GM19468 (cell line): ENCODE results near the gene KXD1.
"Not testable (repeated sequence)": the region's sequence is repeated elsewhere in the genome, so short reads cannot be mapped to it uniquely, and the experiment has no call there.

Experiments
- ATAC-seq: cut with Tn5 transposase; IDR thresholded peaks from one replicate; pipeline ENCODE4 v1.9.1; 2021; ENCODE audit warnings: mild to moderate bottlenecking, moderate library complexity, moderate number of reproducible peaks; ENCODE audit not compliant: unreplicated experiment; ENCODE audit errors: extremely low read depth

Gene KXD1

GRCh38 chr19:18532168-18532890 lies 25.3 kb upstream of the KXD1 start:
- ATAC-seq = no peak

- no peak for ATAC-seq
Measured at GRCh38 chr19:18533058-18533457, 24.6 kb upstream of the KXD1 start.

DNA sequence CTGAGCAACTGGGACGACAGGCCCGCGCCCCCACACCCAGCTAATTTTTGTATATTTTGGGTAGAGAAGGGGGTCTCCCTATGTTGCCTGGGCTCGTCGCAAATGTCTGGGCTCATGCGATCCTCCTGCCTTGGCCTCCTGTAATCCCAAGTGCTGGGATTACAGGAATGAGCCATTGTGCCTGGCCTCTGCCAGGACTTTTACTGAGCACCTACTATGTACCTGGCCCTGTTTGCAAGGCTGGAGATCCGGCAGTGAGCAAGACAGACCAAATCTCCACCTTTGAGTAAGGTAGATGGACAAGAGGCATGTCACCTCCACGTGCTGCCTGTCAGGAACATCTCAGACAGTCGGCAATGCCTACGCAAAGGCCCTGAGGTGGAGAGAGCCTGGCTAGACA lies 21.2 kb upstream of the KXD1 start:
- no peak for ATAC-seq

DNA sequence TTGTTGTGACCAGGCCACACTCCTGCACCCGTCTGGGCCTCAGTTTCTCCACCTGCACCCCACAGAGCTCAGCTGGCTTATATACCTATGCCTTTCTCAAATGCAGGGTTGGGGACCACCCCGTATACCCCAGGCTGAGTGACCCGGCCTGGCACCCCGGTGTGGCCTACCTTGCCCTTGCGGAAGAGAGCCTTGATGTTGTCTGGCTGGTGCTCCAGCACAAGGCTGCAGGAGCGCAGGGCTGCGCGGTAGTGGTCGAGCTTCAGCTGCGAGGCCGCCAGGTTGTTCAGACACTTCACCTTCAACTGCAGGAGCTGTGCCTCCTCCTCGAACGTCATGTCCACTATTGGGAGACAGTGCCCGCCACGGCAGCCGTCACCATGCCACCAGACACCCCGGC lies 20.2 kb upstream of the KXD1 start:
- no peak for ATAC-seq

DNA sequence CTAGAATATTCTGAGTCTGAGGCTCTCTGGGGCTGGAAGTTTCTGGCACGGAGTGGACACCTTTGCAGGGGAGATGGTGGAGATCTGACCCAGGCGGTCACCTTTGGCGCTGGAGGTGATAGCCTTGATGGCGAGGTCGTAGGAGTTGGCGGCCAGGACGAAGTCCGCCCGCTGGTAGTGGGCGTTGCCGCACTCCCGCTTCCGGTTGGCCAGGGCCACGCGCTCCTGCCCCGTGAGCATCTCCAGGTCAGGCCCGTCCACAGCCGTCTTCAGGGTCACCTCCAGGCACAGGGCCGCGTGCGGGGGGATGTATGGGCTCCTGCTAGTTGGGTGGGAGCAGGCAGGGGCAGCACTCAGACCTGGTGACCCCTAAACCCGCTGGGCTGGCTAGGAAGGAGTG lies 19.6 kb upstream of the KXD1 start:
- no peak for ATAC-seq

GRCh38 chr19:18539372-18539771 lies 18.3 kb upstream of the KXD1 start:
- no peak for ATAC-seq

DNA sequence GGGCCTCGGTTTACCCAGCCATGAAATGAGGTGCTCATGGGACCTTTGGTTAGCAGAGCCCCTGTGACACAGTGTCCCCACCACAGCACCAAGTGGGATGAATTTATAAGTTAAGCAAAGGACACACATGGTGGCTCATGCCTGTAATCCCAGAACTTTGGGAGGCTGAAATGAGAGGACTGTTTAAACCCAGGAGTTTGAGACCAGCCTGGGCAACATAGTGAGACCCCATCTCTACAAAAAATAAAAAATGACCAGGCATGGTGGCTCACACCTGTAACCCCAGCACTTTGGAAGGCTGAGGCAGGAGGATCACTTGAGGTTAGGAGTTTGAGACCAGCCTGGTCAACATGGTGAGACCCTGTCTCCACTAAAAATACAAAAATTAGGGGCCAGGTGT lies 17.5 kb upstream of the KXD1 start:
- ATAC-seq = not testable (repeated sequence)

DNA sequence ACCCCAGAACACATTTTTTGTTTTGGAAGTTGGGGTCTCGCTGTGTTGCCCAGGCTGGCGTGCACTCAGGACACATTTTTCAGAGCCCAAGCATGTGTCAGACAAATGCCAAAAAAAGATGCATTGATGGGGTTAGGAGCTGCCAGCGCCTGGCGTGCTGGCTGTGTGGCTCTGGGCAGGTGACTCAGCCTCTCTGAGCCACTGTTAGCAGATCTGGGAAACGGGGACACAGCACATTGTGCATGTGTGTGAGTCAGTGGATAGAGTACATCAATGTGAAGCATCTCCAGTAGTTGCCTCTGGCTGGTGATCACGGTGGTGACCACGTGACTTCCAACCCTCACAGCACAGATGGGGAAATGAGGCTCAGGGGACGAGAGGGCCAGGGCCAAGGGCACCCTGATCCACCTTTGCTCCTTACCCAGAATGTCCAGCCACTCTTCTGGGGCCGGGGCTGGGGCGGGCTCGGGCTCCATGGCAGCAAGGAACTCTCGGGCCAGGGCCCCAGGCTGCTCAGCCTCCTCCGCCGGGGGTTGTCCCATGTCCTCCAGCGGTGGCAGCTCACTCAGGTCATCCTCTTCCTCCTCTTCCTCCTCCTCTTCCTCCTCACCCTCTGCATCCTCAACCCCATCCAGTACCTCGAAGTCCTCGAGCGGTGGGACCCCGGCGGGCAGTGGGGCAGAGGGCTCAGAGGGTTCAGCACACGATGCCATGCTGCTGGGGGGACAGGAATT lies 16.2 kb upstream of the KXD1 start:
- ATAC-seq = no peak

GRCh38 chr19:18541992-18542940 lies 15.4 kb upstream of the KXD1 start:
- ATAC-seq = no peak

DNA sequence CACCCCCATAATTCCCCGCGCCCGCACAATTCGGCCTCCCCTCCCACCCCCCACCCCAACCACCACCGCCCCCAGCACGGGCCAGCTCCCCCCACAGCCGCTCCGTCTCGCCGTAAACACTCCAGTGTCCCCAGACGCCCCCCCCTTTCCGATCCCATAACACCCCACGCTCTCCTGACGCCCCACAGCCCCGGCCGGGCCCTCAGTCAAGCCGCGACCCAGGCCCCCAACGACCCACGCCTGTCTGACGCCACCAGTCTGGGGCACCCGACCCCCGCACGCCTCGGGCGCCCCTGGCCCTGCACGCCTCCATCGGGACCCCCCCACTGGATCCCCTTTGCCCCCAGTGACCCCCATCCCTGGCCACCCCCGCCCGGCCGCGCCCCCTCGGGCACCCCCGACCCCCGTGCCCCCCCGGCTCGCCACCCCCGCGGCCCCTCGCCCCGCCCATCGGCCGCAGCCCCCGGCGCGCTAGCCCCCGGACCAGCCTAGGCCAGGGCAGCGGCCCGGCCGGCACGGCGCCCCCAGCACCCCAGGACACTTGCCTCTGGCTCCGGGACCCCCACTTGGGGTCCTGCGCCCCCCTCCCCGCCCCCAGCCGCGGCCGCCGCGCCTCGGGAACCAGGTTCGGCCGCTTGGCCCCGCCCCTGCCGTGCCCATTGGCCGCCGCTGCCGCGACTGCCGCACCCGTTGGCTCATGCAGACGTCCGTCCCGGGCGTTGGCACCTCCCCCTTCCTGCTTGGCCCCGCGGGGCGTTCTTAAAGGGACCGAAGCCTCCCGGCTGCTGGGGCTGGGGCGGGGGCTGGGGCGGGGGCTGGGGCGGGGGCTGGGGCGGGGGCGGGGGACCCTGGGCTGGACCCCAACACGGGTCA lies 14.5 kb upstream of the KXD1 start, which contains the start of gene FKBP8:
TSS of gene FKBP8 (minus strand) at position 633 of the 873 bp plus-strand sequence. CDS start 1,603 bp downstream, outside the sequence.
- ATAC-seq = peak; percentile 57

- peak; percentile 17 for ATAC-seq
Measured at GRCh38 chr19:18543814-18544475, 13.7 kb upstream of the KXD1 start.

- ATAC-seq = no peak
Measured at GRCh38 chr19:18551631-18552030, 6.0 kb upstream of the KXD1 start.

- ATAC-seq = no peak
Measured at GRCh38 chr19:18558202-18558555, 509 bp downstream of the KXD1 start.

GRCh38 chr19:18558604-18559003 lies 934 bp downstream of the KXD1 start:
- no peak for ATAC-seq

DNA sequence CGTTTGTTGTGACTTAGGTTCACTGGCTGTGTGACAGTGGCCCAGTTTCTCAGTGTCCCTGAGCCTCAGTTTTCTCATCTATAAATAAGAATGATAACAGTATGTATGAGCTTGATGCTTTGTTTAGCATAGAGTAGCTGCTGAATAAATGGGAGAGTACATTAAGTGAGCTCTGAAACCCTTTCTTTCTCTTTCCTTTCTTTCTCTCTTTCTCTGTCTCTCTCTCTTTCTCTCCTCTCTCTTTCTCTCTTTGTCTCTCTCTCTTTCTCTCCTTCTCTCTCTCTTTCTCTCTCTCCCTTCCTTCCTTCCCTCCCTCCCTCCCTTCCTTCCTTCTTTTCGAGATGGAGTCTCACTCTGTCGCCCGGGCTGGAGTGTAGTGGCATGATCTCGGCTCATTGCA lies 2.0 kb downstream of the KXD1 start:
- no peak for ATAC-seq

- ATAC-seq = no peak
Measured at GRCh38 chr19:18562086-18562485, 4.4 kb downstream of the KXD1 start.

DNA sequence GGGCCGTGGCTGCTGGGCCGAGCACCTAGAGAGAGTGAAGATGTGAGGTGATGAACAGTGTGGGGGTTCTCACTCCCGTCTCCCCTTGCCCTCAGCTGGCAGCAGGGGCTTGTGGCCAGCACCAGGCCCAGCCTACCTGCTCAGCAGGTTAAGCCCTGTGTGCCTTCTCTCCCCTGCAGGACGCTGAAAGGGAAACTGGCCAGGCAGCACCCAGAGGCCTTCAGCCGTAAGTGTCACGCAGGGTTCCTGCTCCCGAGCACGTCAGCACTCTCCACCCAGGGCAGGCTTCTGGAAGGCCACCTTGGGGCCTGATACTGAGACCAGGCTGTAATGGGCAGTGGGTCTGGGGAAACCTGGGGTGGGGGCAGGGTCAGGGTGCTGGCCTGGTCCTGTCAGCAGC lies 9.3 kb downstream of the KXD1 start:
- no peak for ATAC-seq

DNA sequence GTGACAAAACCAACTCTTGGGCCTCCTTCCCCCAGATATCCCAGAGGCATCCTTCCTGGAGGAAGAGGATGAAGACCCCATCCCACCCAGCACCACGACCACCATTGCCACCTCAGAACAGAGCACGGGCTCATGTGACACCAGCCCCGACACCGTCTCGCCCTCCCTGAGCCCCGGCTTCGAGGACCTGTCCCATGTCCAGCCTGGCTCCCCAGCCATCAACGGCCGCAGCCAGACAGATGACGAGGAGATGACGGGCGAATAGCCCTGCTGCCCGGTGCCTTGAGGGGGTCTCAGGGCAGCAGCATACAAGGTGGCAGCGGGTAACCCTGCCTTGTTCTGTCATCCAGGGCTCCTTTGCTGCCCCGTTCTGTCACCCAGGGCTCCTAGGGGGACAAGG lies 10.7 kb downstream of the KXD1 start:
- no peak for ATAC-seq
